HG03520 (cell line): ENCODE measurements around the gene PSENEN.

Experiments used
- ATAC-seq: cut with Tn5 transposase; IDR thresholded peaks from one replicate; pipeline ENCODE4 v1.9.1; 2021; ENCODE audit warnings: mild to moderate bottlenecking, moderate library complexity; ENCODE audit not compliant: unreplicated experiment

Gene PSENEN

DNA sequence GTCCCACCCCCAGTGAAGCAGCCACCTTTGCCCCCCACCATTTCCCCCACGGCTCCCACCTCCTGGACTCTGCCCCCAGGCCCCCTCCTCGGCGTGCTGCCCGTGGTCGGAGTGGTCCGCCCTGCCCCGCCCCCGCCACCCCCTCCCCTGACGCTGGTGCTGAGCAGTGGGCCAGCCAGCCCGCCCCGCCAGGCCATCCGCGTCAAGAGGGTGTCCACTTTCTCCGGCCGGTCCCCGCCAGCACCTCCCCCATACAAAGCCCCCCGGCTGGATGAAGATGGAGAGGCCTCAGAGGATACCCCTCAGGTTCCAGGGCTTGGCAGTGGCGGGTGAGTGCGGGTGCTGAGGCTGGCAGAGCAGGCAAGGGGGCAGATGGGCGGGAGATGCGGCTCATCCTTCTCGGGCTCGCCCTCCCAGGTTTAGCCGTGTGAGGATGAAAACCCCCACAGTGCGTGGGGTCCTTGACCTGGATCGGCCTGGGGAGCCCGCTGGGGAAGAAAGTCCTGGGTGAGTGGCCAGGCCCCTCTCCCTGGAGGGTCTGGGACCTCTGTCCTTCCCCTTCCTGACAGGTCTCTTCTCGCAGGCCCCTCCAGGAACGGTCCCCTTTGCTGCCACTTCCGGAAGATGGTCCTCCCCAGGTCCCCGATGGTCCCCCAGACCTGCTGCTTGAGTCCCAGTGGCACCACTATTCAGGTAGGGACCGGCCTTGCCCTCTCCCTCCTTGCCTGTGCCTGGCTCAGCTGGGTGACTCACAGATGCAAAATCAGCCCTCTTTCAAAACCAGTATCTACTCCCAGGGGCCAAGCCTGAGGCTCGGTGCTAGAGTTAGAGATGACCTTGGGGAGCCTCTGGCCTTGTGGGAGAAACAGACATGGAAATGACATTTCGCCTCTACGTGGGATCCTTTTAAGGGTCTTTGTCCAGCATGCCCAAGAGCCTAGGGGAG, 12.0 kb upstream of the PSENEN start:
- ATAC-seq: no peak

DNA sequence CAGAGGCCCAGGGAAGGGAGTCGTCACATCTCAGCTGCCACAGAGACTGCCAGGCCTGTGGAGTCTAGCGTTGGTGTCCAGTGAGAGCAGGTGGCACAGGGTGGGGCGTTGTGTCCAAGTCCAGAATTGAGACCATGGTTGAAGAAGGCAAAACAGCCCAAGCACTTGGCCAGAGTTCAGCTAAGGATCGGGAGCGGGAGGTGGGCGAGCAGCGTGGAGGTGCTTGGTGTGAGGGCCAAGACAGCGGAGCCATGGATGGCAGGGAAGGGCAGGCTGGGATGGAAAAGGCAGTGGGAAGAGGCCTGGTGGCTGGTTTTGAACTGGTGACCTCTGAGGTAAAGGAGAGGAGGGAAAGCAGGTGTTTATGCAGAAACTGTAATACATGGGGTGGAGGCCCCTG, 11.2 kb upstream of the PSENEN start:
- no peak for ATAC-seq

DNA sequence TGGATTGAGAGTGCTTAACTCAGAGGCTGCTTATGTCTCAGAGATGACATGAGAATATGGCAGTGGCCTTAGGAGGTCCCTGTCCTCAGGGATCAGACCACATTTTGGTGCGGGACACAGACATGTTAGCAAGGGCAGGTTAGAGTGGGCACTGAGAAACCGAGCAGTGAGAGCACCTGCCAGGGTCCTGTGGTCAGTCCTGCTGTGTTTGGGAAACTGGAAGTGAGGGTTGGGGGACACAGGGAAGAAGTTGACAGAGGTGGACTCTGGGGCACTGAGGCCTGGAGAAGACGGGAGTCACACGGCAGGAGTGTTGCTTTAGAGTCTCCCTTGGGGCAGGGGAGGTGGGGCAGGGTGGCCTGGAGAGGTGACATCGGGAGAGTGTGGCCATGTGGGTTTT, 10.6 kb upstream of the PSENEN start:
- no peak for ATAC-seq

DNA sequence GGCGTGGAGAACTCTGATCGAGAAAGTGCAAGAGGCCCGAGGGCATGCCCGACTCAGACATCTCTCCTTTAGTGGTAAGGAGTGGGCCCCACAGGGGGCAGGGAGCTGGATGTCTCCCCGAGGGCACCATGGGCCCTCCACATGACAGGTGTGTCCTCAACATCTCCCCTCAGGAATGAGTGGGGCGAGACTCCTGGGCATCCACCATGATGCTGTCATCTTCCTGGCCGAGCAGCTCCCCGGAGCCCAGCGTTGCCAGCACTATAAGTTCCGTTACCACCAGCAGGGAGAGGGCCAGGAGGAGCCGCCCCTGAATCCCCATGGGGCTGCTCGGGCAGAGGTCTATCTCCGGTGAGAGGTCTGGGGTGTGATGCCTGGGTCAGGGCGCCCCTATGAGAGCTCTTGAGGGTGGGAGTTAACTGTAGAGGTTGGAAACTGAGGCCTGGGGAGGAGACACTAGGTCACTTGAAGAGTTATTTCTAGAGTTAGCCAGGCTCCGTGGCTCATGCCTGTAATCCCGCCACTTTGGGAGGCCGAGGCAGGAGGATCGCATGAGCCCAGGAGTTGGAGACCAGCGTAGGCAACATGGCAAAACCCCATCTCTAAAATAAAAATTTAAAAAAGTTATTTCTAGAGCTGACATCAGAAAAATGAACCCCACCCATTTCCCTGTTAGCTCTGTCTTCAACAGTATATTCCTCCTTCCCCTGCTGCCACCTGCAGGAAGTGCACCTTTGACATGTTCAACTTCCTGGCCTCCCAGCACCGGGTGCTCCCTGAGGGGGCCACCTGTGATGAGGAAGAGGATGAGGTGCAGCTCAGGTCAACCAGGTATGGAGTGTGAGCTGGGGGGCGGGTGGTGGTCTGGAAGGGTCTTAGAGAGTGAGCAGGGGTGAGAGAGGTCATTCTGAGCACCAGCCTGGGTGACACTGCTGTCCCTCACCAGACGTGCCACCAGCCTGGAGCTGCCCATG, 8.3 kb upstream of the PSENEN start:
- no peak for ATAC-seq

DNA sequence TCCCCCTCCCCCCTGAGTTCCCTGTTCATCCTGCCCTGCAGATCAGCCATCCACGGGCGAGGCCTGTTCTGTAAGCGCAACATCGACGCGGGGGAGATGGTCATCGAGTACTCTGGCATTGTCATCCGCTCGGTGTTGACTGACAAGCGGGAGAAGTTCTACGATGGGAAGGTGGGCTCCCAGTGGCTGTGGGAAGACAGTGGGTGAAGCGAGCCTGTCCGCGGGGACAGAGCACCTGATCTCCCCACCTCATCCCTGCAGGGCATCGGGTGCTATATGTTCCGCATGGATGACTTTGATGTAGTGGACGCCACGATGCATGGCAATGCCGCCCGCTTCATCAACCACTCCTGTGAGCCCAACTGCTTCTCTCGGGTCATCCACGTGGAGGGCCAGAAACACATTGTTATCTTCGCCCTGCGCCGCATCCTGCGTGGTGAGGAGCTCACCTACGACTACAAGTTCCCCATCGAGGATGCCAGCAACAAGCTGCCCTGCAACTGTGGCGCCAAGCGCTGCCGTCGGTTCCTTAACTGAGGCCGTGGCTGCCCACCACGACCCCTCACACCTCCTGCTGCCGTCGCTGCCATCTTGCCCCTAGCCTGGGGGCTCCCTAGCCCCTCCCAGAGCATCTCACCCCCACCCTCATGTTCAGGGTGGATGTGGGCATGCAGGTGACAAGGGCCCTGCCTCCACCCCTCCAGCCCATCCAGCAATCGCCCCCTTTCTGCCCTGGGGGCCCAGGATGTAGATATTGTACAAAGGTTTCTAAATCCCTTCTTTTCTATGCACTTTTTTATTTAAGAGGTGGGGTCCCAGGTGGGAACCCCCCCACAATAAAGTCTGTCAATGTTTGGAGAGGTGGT, 7.2 kb upstream of the PSENEN start:
- ATAC-seq: no peak

DNA sequence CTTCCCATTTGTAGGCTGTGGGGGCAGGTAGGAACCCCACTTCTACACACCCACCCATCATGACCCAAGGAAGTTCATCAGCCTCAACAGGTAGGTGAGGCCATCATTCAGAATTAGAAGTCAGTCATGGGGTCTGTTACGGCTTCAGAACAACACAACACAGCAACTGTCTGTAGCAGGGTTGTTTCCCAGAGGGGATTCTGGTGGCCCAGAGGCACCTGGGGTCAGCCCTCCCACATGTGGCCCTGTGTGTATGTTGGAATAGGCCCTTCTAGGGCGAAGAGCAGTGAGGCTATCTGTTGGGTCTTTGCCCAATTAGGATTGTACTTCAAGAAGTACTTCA, 6.6 kb upstream of the PSENEN start:
- ATAC-seq: no peak

DNA sequence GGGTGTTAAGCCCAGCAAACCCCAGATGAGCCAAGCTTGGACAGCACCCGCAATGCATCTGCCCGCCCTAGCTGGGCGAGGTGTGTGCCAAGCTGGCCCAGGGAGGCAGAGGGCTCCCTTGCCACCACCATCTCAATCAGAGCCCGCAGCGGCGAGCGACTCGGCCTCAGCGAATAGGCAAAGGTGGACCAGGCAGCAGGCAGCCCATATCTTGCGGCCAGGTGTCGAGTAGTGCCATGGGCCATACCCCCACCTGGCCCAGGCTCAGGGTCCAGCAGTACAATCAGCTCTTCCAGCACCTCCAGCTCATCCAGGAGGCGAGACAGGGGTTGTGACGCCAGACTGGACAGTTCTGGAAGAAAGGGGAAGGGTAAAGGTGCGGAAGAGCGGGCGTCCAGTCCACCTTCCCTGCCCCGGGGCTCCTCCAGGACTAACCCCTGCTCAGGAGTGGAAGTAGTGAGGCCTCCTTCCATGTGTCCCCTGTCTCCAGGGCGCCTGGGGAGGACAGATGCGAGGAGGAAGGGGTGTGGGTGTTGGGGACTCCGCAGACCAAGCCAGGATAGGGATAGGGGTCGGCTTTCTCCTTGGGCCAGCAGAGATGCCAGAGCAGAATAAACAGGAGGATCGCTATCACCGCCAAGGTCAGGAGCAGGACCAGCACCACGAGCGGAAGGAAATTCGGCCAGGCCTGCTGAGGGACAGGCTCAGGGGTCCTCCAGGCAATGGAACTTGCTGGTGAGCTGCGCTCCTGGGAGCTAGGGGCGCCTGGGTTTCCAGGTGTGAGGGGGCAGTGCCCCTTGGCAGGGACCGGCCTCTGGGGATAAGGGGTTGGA, 6.0 kb upstream of the PSENEN start:
- no peak for ATAC-seq

DNA sequence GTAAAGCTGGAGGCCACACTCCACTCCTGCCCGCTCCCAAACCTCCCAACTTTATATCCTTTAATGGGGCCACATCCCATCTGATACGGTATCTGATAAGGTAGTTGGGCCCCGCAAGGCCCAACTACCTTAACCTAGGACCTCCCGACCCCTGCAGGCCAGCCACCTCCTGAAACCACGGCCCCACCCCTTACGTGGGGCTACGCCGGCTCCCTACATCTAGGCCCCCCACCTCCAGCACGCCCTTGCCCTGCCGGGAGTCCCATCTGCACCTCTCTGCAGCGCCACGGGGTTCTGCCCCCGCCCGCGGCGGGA, 5.4 kb upstream of the PSENEN start:
- peak; percentile 11 for ATAC-seq

DNA sequence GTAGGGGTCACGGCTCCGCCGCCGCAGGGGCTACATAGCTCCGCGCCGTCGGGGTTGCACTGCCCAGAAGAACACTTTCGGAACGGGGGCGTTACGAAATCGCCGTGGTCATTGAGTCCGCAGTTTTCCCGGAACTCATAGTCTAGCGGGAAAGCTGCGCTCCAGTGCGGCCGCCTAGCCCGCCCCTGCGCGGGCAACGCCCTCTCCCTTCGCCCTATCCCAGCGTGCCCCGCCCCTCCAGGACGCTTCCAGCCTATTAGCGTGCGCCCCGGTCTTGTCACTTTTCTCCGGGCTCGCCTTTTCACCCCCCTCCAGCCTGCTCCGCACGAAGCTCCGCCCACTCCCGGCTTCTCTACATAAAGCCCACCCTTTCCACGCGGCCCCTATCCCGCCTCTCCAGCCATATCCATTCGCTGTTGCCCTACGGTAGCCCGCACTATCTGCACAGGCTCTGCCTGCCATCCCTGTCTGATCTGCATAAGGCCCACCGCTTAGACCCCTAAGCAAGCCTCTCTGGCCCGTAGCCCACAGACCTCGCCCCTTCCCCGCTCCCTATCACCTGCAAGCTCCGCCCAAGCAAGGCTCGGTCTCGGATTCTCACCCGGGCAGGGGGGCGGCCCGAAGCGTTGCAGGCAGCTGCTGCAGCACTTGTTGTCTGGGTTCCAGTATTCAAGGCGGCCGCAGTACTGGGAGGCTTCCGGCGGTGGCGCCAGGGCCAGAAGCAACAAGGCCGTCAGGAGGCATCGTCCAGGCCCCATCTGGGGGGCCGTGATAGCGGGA, 4.8 kb upstream of the PSENEN start:
- peak; percentile 39 for ATAC-seq

DNA sequence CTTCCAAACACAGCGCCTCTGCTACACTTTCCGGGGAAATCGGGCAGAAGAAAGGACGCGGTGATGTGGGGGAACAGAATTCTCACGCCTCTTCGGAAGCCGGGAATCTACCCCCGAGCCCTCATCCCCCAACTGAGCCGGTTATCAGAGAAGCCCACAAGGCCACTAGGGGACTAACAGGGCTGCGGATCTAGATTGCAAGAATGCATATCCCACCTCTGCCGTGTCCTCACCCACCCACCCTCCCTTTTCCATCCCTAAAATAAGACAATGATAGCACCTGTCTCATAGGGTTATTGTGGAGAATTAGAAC, 4.3 kb upstream of the PSENEN start:
- no peak for ATAC-seq

DNA sequence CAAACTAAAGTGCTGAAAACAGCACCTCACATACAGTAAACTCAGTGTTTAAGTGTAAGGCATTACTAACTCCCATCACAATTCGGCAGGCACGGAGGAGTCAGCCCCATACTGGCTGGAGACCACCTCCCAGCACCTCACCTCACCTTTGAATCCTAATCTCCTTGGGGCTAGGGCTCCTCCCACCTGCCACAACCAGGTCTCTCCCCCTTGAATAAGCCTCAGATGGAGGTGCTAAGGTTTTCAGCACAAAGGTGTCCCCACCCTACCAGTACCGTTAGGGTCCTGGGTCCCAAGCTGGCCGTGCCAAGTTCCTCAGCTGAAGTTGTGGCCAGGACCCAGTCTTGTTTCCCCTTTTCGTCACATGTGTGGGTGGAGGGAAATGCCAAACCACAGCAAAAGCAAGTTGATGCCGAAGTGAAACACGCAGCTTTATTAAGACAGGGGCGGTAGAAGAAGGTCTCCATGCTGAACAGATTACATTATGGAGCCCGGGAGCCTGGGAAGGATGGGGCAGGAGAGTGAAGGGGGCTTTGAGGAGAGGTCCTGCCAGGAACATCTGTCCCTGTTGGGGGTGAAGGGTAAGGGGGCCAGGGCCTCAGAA, 3.2 kb upstream of the PSENEN start, which contains the start of gene IGFLR1:
TSS of gene IGFLR1 (minus strand) at position 332 of the 604 bp plus-strand sequence. CDS start 1,272 bp downstream, outside the sequence.
- ATAC-seq: no peak

DNA sequence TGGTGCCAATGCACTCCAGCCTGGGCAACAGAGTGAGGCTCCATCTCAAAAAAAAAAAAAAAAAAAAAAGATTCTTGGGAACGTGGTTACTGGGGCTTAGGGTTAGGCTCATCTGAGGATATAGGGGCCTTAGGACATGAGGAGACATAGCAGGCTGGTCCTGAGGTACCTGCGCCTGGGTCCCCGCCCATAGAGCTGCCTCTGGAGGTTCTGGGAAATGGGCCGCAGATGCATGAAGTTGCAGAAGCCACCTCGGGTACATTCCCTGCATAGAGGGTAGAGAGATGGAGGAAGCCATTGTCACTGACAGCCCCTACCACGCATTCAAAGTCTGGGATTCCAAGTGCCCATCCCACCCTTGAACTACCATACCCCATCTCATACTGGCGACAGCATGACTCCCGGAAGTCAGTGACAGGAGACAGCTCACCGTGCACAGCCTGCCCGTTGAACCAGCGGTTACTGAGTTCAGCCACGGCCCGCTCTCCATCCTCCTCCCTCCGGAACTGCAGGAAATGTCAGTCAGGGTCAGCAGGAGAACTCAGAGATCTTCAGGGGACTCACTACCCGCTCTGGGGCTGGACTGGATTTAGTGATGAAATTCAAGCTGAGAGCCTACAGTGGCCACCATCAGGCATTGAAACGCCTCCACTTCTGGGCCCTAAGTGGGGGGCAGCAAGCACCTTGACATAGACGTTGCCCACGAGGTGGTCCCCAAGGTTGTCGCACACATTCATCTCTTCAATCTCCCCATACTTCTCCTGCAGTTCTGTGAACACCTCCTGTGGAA, 1.6 kb upstream of the PSENEN start:
- no peak for ATAC-seq

DNA sequence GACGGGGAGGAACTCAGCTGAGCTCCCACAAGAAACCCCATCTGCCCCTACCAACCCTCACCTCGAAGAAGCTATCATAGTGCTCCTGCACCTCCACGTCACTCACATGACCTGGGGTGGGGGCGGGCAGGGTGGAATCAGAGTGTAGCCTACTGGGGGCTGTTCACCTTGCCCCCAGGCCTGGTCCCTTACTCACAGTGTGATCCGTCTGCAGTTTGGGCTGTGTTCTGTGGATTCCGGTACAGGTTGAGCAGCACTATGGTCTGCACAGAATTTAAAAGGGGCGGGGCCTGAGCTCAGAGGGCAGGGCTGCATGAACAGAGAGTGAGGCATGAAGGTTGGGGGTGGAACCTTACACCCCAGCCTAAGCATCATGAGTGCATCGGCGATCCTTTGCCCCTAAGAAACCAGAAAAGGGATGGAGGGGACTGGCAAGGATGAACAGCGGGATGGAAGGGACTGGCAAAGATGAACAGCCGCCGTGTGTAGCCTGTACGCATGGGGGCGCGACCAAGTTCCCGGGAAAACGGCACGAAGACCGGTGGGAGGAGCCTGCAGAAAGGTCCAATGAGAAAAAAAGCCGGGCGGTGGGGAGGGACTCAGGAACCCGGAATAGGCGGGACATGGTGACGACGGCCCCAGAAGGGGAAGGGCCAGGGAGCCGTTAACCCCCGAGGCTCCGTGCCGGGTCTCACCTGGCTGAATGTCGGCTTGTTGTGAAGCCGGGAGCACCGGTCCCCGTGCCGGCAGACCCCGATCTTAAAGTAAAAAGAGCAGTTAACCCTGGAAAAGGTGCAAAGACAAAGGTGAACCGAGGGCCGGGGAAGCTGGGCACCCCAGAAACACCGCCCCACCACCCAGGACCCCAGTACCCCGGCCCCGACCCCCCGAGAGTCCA, 772 bp upstream of the PSENEN start:
- peak; percentile 21 for ATAC-seq

DNA sequence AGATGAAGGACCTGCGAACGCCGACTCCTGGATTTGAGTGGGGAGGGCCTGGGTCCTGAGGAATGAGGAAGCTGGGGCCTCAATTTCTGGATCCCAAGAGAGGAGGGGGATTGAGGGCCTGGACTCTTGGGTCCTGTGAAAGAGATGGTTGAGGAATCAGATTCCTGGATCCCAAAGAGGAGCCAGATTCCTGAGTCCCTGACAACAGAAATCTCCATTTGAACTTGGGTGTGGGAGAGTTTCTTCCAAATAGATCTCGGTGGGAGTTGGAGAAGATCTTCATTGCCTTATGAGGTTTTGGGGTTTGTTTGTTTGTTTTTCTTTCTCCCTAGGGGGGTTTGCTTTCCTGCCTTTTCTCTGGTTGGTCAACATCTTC, 624 bp downstream of the PSENEN start:
- no peak for ATAC-seq

DNA sequence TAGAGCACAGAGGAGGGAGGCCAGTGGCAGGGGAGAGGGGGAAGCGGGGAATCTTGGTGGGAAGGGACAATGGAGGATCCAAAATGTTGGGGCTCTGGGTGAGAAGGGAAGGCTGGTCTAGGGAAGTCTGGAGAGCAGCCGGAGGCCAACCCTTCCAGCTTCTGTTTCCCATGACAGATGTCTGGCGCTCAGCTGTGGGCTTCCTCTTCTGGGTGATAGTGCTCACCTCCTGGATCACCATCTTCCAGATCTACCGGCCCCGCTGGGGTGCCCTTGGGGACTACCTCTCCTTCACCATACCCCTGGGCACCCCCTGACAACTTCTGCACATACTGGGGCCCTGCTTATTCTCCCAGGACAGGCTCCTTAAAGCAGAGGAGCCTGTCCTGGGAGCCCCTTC, 1.1 kb downstream of the PSENEN start:
- no peak for ATAC-seq

DNA sequence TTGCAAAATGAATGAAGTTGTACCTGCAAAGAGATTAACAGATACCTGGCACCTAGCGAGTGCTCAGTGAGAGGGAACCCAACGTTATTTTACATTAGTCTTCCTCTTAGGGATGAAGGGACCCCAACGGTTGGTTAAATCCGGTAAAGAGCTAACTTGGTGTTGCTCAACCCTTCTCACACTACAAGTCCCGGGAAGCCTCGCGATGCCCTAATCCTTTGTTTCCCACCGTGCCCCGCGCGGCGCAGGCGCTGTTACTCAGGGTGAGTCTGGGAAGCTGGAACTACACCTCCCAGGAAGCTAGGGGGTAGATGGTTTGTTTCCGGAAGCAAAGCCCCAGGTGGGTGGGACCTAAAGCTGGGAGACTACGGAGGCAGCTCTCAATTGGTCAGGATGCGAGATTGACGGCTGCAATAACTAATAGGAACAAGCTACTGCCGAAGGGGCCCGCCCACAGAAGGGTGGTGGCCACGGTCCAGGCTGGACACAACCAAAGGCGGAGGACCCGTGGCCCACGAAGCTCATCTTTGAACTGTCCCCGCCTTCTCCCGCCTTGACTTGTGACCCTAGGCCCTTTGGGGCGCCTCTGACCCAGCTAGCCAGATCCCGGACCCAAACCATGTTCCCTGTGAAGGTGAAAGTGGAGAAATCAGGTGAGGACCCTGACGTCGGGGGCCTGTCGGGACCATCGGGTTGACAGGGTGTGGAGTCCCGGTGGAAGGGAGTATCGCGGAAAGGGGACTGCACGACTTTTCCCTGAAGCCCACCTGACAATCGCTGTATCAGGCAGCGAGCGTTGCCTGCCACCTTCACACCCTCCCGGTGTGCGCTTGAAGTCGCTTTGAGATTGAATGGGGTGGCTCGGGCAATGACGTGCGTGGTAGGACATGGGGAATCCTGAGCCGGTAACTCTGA, 2.9 kb downstream of the PSENEN start, which contains the start of gene LIN37:
TSS of gene LIN37 (plus strand) at position 471 of the 915 bp plus-strand sequence. CDS start at position 620, 149 bp downstream.
- ATAC-seq: peak; percentile 63
